Measurements from ENCODE around the gene ATF6. TPM values are rescaled to one million over a fixed set of nuclear protein-coding genes. Genes with fewer than 3 reads are reported as not detected.

ATF6 gene
- total RNA-seq, 1 donor from 2014 or later, result 38.2 TPM

DNA sequence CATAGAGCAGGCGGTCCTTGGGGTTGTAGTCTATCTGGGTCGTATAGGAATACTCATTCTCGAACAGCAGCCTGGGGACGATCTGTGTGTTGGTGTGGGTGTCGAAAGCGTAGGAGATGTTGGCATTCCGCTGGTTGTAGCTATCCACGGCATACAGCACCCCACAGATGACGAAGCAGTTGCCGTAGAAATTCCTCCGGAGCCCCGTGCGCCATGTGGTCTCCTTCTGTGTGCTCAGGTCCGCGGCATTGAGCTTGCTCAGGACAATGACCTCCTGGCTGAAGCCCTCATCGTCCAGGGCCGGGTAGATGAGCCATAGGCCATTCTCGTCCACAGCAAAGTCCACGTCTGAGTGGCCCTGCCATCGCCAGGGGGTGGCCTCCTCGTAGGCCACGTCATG lies 217.6 kb downstream of the ATF6 start:
- H3K27me3 Mint-ChIP-seq (ENCODE audit: unreplicated experiment), result peaks cover 12% of the 10 kb centered on the region
- no peak for TF ChIP-seq CTCF (IDR thresholded peaks at IDR 0.05; ENCODE audit: unreplicated experiment)
- peaks cover 4% of the 10 kb centered on the region for H3K9me3 Mint-ChIP-seq (ENCODE audit: unreplicated experiment)
- no peak for DNase-seq (ENCODE audit: low spot score)
- peaks cover 5% of the 10 kb centered on the region for H3K36me3 Mint-ChIP-seq (ENCODE audit: low read depth, unreplicated experiment)
- no peak overlapping the region for H3K27ac Mint-ChIP-seq (ENCODE audit: unreplicated experiment)
- H3K4me1 Mint-ChIP-seq (ENCODE audit: unreplicated experiment), result no peaks in the 10 kb centered on the region
- no peak overlapping the region for H3K4me3 Mint-ChIP-seq (ENCODE audit: unreplicated experiment)

GRCh38 chr1:161985301-161985822 lies 219.2 kb downstream of the ATF6 start:
- DNase-seq (ENCODE audit: low spot score), result no peak
- peaks cover 16% of the 10 kb centered on the region for H3K27me3 Mint-ChIP-seq (ENCODE audit: unreplicated experiment)
- TF ChIP-seq CTCF (IDR thresholded peaks at IDR 0.05; ENCODE audit: unreplicated experiment), result no peak
- H3K4me3 Mint-ChIP-seq (ENCODE audit: unreplicated experiment), result no peak overlapping the region
- peaks cover 4% of the 10 kb centered on the region for H3K9me3 Mint-ChIP-seq (ENCODE audit: unreplicated experiment)
- peaks cover 8% of the 10 kb centered on the region for H3K36me3 Mint-ChIP-seq (ENCODE audit: low read depth, unreplicated experiment)
- no peak overlapping the region for H3K27ac Mint-ChIP-seq (ENCODE audit: unreplicated experiment)
- peaks cover 4% of the 10 kb centered on the region for H3K4me1 Mint-ChIP-seq (ENCODE audit: unreplicated experiment)

GRCh38 chr1:161986328-161986727 lies 220.2 kb downstream of the ATF6 start:
- Mint-ChIP-seq H3K4me1 (ENCODE audit: unreplicated experiment) (peaks cover 4% of the 10 kb centered on the region), H3K9me3 (ENCODE audit: unreplicated experiment) (peaks cover 4% of the 10 kb centered on the region), H3K4me3 (ENCODE audit: unreplicated experiment) (no peak overlapping the region), H3K36me3 (ENCODE audit: low read depth, unreplicated experiment) (peaks cover 8% of the 10 kb centered on the region), H3K27me3 (ENCODE audit: unreplicated experiment) (peaks cover 16% of the 10 kb centered on the region), H3K27ac (ENCODE audit: unreplicated experiment) (no peak overlapping the region)
- no peak for DNase-seq (ENCODE audit: low spot score)
- no peak for TF ChIP-seq CTCF (IDR thresholded peaks at IDR 0.05; ENCODE audit: unreplicated experiment)

- Mint-ChIP-seq H3K27ac (ENCODE audit: unreplicated experiment) (no peak overlapping the region), H3K36me3 (ENCODE audit: low read depth, unreplicated experiment) (peaks cover 8% of the 10 kb centered on the region), H3K4me1 (ENCODE audit: unreplicated experiment) (peaks cover 4% of the 10 kb centered on the region), H3K9me3 (ENCODE audit: unreplicated experiment) (peaks cover 4% of the 10 kb centered on the region), H3K27me3 (ENCODE audit: unreplicated experiment) (peaks cover 16% of the 10 kb centered on the region), H3K4me3 (ENCODE audit: unreplicated experiment) (no peak overlapping the region)
- no peak for DNase-seq (ENCODE audit: low spot score)
- TF ChIP-seq CTCF (IDR thresholded peaks at IDR 0.05; ENCODE audit: unreplicated experiment), result no peak
Observed at GRCh38 chr1:161987303-161987702, 221.2 kb downstream of the ATF6 start.

DNA sequence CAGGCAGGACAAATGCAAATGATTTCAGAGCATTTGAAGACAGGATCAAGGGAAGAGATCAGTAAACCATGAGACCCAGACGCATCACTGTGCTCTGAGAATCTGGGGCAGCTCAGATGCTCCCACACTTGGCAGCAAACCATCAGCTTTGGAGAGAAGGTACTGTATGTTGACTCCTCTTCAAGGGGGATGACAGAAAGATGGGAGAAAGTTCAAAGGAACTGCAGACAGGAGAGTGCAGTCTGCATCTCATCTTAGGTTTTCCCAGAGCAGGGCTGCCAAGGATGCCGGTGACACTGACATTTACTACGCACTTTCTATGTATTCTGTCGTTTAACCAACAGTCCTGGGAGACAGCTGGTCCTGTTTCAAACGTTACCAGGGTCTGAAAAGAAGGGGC lies 221.8 kb downstream of the ATF6 start:
- Mint-ChIP-seq H3K4me1 (ENCODE audit: unreplicated experiment) (peaks cover 4% of the 10 kb centered on the region), H3K27ac (ENCODE audit: unreplicated experiment) (no peak overlapping the region), H3K4me3 (ENCODE audit: unreplicated experiment) (no peak overlapping the region), H3K9me3 (ENCODE audit: unreplicated experiment) (peaks cover 7% of the 10 kb centered on the region), H3K36me3 (ENCODE audit: low read depth, unreplicated experiment) (peaks cover 10% of the 10 kb centered on the region), H3K27me3 (ENCODE audit: unreplicated experiment) (peaks cover 17% of the 10 kb centered on the region)
- DNase-seq (ENCODE audit: low spot score), result no peak
- TF ChIP-seq CTCF (IDR thresholded peaks at IDR 0.05; ENCODE audit: unreplicated experiment), result no peak
